GM18519 (cell line): Measurements from ENCODE around the gene TMC5.

Source experiments
- ATAC-seq: cut with Tn5 transposase; IDR thresholded peaks from one replicate; pipeline ENCODE4 v1.9.1; 2021; ENCODE audit warnings: mild to moderate bottlenecking, moderate library complexity; ENCODE audit not compliant: unreplicated experiment, low FRiP score

Gene TMC5

DNA sequence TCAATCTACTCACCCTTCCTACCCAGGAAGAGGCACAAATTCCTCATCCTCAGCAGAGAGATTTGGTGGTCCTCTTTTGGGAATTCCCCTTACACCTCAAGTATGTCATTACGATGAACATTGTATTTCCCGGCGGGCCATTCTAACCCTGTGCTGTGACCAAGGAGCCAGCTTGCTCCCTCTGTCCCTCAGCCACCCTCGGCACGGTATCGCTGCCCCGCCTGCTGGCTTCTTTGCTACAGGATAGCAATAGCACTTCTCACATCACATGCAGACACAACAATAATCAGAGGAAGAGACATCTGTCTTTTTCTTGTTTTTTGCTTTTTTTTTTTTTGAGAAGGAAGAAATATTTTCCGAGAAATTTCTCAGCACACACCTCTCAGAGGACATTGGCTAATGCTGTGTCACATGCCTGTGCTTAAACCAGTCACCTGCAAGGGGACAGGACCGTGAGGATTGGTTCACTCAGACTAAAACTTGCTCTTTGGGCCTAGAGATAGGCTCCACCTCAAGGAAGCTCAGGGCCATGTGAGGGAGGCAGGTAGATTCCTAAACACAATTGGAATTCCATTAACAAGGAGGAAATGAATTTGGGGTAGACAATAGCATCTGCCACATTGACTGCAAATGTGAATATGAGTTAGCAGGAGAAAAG, 41.2 kb downstream of the TMC5 start:
- ATAC-seq, result no peak

DNA sequence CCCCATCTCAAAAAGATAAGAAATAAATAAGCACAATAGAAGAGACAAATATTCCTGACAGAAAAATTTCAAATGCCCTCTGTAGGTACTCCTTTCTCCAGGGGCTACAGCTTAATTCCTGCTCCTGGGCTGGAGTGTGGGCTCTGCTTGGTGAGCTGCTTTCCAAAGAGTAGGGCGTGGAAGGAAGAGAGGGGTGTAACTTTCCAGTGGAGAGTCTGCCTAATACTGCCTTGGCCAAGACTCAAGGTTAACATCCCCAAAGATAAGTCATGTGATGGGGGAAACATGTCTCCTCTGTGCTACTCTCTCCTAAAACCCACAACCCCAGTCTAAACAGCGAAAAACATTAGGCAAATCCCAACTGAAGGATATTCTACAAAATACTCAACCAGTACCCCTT, 42.7 kb downstream of the TMC5 start:
- ATAC-seq, result no peak

- no peak for ATAC-seq
Observed at GRCh38 chr16:19463468-19464315, 46.0 kb downstream of the TMC5 start.

- ATAC-seq, result no peak
Observed at GRCh38 chr16:19468300-19468699, 50.6 kb downstream of the TMC5 start.

- ATAC-seq, result no peak
Observed at GRCh38 chr16:19472482-19472881, 54.8 kb downstream of the TMC5 start.

DNA sequence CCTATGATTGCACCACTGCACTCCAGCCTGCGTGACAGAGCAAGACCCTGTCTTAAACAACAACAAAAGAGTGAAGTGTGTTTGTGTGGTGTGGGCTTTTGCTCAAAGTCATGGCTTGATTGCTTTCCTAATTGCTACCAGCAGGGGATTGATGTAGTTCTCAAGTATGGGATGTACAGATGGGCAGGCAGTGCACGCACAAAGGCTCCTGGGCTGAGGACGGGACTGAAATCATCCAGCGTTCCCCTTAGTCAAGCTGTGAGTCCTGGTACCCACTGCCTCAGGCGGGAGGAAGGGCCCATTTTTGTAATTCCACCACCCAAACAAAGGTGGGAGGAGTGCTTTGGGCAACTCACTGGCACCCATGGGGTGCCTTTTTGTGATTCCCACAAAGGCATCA, 56.9 kb downstream of the TMC5 start:
- ATAC-seq, result no peak

DNA sequence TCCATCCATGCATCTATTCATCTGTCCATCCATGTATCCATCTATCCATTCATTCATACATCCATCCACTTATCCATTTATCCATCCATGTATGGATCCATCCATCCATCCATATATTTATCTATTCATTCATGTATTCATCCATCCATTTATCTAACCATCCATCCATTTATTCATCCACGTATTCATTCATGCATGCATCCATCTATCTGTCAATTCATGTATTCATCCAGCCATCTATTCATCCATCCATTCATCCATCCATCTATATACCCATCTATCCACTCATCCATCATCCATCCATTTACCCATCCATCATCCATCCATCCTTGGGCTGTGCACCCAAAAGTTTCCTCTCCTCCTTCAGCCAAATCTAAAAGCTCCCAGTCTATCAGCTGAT, 60.8 kb downstream of the TMC5 start:
- ATAC-seq, result no peak

GRCh38 chr16:19479302-19479721, 61.6 kb downstream of the TMC5 start:
- no peak for ATAC-seq

- no peak for ATAC-seq
Observed at GRCh38 chr16:19481296-19481695, 63.6 kb downstream of the TMC5 start.

DNA sequence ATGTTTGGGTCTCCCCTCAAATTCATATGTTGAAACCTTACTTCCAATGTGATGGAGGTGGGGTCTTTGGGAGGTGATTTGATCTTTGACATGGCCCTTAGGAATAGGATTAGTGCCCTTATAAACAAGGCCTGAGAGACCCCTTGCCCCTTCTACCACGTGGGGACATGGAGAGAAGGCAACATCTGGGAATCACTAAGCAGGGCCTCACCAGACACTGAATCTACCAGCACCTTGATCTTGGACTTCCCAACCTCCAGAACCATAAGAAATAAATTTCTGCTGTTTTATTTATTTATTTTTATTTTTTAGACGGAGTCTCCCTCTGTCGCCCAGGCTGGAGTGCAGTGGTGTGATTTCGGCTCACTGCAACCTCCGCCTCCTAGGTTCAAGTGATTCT, 64.1 kb downstream of the TMC5 start:
- no peak for ATAC-seq

DNA sequence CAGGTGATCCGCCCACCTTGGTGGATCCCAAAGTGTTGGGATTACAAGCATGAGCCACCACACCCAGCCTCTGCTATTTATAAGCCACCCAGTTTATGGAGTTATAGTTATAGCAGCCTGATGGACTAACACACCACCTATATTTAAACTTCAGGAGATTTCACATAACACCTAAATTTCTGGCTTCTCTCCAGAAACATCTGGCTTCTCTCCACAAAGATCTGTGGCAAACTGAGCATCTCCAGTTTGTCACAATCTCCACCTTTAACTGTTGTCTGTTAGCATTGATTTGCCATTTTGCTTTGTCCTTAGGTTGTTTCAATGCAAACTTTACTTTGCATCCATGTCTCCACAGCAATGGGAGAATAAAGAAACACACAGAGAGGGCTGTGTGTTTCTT, 64.6 kb downstream of the TMC5 start:
- ATAC-seq, result no peak

DNA sequence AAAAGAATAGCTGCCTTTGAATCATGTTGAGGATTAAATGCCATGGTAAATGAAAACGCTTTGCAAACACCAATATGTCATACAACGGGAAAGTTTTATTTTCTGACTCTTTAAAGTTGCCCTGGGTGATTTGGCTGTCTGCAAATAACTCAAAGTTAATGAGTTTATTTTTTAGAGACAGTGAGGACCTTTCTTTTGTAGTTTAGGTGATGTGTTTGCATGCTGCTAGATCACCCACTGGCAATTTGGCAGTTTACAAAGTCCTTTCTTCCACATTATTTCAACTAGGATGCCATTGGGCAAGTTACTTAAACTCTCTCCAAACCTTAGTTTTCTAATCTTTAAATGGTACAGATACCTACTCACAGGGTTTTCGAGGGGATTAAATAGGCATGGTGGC, 66.4 kb downstream of the TMC5 start:
- no peak for ATAC-seq

GRCh38 chr16:19485611-19486010, 67.9 kb downstream of the TMC5 start:
- ATAC-seq, result no peak

DNA sequence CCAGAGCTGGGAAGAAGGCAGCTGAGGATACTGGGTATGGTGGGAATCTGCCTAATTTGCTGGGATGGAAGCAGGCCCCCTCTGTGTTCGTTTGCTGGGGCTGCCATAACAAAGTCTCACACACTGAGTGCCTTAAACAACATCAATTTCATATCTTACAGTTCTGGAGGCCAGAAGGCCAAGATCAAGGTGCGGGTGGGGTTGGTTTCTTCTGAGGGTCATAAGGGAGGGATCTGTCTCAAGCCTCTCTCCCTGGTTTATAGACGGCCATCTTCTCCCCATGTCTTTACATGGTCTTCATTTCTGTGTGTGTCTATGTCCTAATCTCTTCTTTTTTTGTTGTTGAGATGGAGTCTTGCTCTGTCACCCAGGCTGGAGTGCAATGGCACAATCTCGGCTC, 68.4 kb downstream of the TMC5 start:
- no peak for ATAC-seq

- ATAC-seq, result no peak
Observed at GRCh38 chr16:19486750-19487325, 69.2 kb downstream of the TMC5 start.

- no peak for ATAC-seq
Observed at GRCh38 chr16:19488213-19488640, 70.5 kb downstream of the TMC5 start.

DNA sequence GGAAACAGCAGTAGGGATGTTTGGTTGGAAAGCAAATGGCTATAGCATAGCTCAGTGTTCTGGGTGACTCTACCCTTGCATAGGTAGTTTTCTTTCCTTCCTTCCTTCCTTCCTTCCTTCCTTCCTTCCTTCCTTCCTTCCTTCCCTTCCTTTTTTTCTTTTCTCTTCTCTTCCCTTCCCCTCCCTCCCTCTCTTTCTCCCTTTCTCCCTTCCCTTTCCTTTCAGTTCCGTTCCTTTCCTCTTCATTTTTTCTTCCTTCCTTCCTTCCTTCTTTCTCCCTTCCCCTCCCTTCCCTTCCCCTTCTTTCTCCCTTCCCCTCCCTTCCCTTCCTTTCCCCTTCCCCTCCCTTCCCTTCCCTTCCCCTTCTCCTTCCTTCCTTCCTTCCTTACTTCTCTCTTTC, 72.9 kb downstream of the TMC5 start:
- ATAC-seq, result no peak

- no peak for ATAC-seq
Observed at GRCh38 chr16:19497176-19497575, 79.5 kb downstream of the TMC5 start.

DNA sequence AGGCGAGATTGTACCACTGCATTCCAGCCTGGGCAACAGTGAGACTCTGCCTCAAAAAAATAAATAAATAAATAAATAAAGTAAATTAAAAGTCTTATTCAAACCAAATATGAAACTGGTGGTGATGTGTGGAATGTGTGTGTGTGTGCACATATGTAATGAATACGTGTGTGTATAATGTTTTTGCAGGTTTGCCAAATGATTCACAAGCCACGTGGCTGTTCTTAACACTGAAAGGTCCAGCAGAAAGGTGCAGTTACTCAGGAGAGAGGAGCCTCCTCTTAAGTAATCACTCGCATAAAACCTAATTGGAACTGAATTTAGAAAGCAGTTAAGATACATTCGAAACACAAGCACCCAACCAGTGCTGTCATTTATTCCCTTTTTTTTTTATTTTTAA, 81.3 kb downstream of the TMC5 start:
- no peak for ATAC-seq

DNA sequence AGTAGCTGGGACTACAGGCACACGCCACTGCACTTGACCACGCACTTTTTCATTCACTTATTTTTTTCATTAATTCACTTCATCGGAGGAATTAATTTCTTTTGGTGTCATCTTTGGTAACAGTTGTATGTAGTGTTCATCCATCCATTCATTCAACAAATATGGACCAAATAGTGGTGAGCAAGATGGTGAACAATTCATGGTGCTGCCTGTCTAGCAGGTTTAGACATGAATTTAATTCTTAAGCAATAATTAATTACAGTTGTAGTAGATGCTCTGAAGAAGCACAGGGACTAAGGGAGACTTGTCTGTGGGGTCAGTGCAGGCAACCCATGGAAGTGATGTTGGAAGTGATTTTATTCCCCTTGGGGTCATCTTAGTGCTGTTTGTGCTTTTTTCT, 81.8 kb downstream of the TMC5 start:
- no peak for ATAC-seq

GRCh38 chr16:19502395-19503131, 84.9 kb downstream of the TMC5 start:
- ATAC-seq, result no peak
